ENCODE results near the gene ZNHIT2. TPM values are rescaled to one million over a fixed set of nuclear protein-coding genes. Genes with fewer than 3 reads are reported as not detected.

Gene ZNHIT2
- 10 to 100 TPM in 4 of 6 donors, 1 to 10 TPM in 2; 6.3 to 16.5 (median 14.1) TPM for polyA plus RNA-seq (ENCODE audit: low read depth in 6 of 6)

DNA sequence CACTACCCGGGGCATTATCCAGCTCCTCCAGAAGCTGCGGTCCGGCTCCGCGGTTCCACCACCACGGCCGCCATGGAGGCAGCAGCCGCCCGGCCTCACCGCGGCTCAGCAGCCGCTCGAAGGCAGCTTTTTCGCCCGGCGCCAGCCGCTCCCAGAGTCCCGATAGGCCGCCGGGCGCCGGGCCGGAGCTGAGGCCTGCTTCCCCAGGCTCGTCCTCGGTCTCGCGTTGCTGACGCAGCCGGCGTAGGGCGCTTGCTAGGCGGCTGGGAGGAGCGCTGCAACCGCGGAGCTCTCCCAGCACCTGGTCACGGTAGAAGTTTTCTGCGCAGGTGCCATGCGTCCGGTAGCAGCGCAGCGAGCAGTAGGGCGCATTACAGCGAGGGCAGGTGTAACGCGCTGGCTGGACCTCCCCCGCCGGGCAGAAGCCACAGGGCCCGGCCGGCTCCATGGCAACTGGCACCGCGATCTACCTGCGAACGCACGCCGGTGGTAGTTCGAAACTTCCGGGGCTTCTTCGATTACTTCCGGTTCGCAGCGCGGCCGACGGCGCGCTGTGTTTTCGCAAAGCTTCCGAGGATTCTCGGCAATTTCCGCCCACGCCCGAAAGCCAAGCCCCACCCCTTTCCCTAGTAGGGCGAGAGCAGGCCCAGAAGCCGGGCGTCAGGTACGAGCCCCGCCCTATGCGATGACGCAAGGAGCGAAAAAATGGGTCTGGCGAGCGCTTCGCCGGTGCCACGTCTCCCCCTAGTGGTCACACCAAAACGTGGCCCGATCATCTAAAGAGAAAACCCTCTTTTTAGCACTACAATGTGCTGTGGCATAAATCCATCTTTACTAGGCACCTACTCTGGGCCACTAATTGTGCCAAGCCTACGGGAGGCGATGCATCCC is at the start of gene ZNHIT2:
ZNHIT2 (minus strand) TSS at position 496 of the 891 bp plus-strand sequence; CDS start at position 448, 48 bp downstream.
- Mint-ChIP-seq H3K9me3 (no peaks in the 10 kb centered on the region), H3K27me3 (no peaks in the 10 kb centered on the region), H3K36me3 (peaks cover 11 to 19% of the 10 kb centered on the region in 2 donors), H3K4me3 (peak within 1 kb of the TSS; percentile 82 to 96 (median 91)), H3K4me1 (peaks cover 38 to 81% (median 57%) of the 10 kb centered on the region in 3 donors), H3K27ac (peak within 1 kb of the TSS; percentile 95 to 100 (median 97))
- peak; percentile 60 to 68 for ATAC-seq (ENCODE audit: low read depth in 2 of 2)
- peak; percentile 100 for DNase-seq

GRCh38 chr11:65166893-65167292 is 49.4 kb upstream of the ZNHIT2 start:
- DNase-seq = no peak
- H3K36me3 Mint-ChIP-seq = no peaks in the 10 kb centered on the region
- no peak for ATAC-seq (ENCODE audit: low read depth in 2 of 2)
- no peak overlapping the region for H3K4me3 Mint-ChIP-seq
- H3K9me3 Mint-ChIP-seq = no peaks in the 10 kb centered on the region
- no peaks in the 10 kb centered on the region for H3K27me3 Mint-ChIP-seq
- peaks cover 9 to 13% (median 13%) of the 10 kb centered on the region in 3 donors for H3K4me1 Mint-ChIP-seq
- peak overlapping the region in 1 of 6 donors; percentile 38 for H3K27ac Mint-ChIP-seq

GRCh38 chr11:65165410-65166317 is 48.2 kb upstream of the ZNHIT2 start:
- Mint-ChIP-seq H3K27ac (peak overlapping the region in 1 of 6 donors; percentile 62), H3K4me1 (peaks cover 9 to 13% (median 13%) of the 10 kb centered on the region in 3 donors)

GRCh38 chr11:65163684-65164083 is 46.2 kb upstream of the ZNHIT2 start:
- H3K4me3 Mint-ChIP-seq = no peak overlapping the region
- H3K27ac Mint-ChIP-seq = no peak overlapping the region
- no peak for DNase-seq
- H3K36me3 Mint-ChIP-seq = no peaks in the 10 kb centered on the region
- no peak for ATAC-seq (ENCODE audit: low read depth in 2 of 2)
- no peaks in the 10 kb centered on the region for H3K27me3 Mint-ChIP-seq
- no peaks in the 10 kb centered on the region for H3K9me3 Mint-ChIP-seq
- peaks cover 0 to 4% (median 4%) of the 10 kb centered on the region in 3 donors for H3K4me1 Mint-ChIP-seq

More at GRCh38 chr11:65165410-65166317, 48.2 kb upstream of the ZNHIT2 start:
- ATAC-seq (ENCODE audit: low read depth in 2 of 2) = no peak
- Mint-ChIP-seq H3K4me3 (no peak overlapping the region), H3K36me3 (no peaks in the 10 kb centered on the region), H3K9me3 (no peaks in the 10 kb centered on the region), H3K27me3 (no peaks in the 10 kb centered on the region)
- no peak for DNase-seq

- H3K36me3 Mint-ChIP-seq = no peaks in the 10 kb centered on the region
- no peaks in the 10 kb centered on the region for H3K4me1 Mint-ChIP-seq
- H3K27me3 Mint-ChIP-seq = no peaks in the 10 kb centered on the region
- H3K27ac Mint-ChIP-seq = peak overlapping the region in 1 of 6 donors; percentile 49
- no peak overlapping the region for H3K4me3 Mint-ChIP-seq
- no peaks in the 10 kb centered on the region for H3K9me3 Mint-ChIP-seq
- DNase-seq = no peak
- ATAC-seq (ENCODE audit: low read depth in 2 of 2) = no peak
Measured at GRCh38 chr11:65160643-65161042, 43.1 kb upstream of the ZNHIT2 start.

GRCh38 chr11:65159012-65159411 is 41.5 kb upstream of the ZNHIT2 start:
- Mint-ChIP-seq H3K36me3 (no peaks in the 10 kb centered on the region), H3K9me3 (no peaks in the 10 kb centered on the region), H3K4me3 (no peak overlapping the region), H3K27me3 (no peaks in the 10 kb centered on the region), H3K4me1 (no peaks in the 10 kb centered on the region), H3K27ac (no peak overlapping the region)
- DNase-seq (no peak), ATAC-seq (ENCODE audit: low read depth in 2 of 2) (no peak)

DNA sequence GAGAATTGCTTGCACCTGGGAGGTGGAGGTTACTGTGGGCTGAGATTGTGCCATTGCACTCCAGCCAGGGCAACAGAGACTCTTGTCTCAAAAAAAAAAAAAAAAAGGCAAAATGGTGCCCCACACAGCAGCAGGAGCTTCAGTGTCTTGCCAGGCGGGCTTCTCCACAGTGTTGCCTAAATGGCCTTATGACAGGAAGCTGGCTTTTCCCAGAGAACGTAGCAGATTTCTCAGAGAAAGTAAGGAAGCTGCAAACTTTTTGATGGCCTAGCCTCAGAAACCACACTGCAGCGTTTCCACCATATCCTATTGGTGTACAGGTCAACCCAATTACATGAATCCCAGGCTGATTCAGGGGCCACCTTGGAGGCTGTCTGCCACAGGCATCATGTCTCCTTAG is 39.8 kb upstream of the ZNHIT2 start:
- ATAC-seq (ENCODE audit: low read depth in 2 of 2) (no peak), DNase-seq (no peak)
- Mint-ChIP-seq H3K9me3 (no peaks in the 10 kb centered on the region), H3K27ac (peak overlapping the region in 1 of 6 donors; percentile 26), H3K4me1 (peaks cover 2 to 8% (median 7%) of the 10 kb centered on the region in 3 donors), H3K36me3 (no peaks in the 10 kb centered on the region), H3K4me3 (no peak overlapping the region), H3K27me3 (no peaks in the 10 kb centered on the region)

GRCh38 chr11:65156926-65157325 is 39.4 kb upstream of the ZNHIT2 start:
- Mint-ChIP-seq H3K27ac (peak overlapping the region in 1 of 6 donors; percentile 26), H3K27me3 (no peaks in the 10 kb centered on the region), H3K4me1 (peaks cover 7 to 12% (median 11%) of the 10 kb centered on the region in 3 donors), H3K36me3 (no peaks in the 10 kb centered on the region), H3K4me3 (no peak overlapping the region), H3K9me3 (no peaks in the 10 kb centered on the region)
- no peak for ATAC-seq (ENCODE audit: low read depth in 2 of 2)
- no peak for DNase-seq

DNA sequence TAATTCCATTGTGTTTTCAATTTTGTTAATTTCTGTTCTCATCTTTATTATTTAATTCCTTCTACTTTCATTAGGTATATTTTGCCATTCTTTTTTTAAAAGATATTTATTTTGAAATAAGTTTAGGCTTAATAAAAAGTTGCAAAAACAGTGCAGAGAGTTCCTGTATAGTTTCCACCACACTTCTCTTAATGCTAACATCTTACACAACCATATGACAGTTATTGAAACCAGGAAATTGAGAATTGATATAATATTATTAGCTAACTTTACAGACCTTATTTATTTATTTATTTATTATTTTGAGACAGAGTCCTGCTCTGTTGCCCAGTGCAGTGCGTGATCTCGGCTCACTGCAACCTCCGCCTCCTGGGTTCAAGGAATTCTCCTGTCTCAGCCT is 38.8 kb upstream of the ZNHIT2 start:
- peaks cover 13 to 18% (median 17%) of the 10 kb centered on the region in 3 donors for H3K4me1 Mint-ChIP-seq
- ATAC-seq (ENCODE audit: low read depth in 2 of 2) = no peak
- no peak for DNase-seq
- no peak overlapping the region for H3K4me3 Mint-ChIP-seq
- H3K9me3 Mint-ChIP-seq = no peaks in the 10 kb centered on the region
- no peaks in the 10 kb centered on the region for H3K36me3 Mint-ChIP-seq
- H3K27me3 Mint-ChIP-seq = no peaks in the 10 kb centered on the region
- no peak overlapping the region for H3K27ac Mint-ChIP-seq

DNA sequence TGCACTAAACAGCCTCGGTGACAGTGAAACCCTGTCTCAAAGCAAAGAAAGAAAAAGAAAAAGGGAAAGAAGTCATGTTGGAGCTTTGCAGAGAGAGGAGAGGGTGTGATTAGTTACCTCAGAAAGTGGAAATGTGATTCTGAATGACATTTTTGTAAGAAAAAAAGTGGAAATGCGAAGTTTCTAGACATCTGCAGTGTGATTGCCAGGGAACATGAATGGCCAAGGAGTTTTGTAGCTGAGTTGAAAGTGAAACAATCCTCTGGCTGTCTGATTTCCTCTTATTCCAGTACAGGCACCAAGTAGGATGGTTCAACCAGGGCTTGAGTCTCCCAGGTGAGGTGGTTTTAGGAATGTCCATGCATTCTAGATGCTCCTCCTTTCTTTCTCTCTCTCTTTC is 34.6 kb upstream of the ZNHIT2 start:
- Mint-ChIP-seq H3K27ac (peak overlapping the region in 4 of 6 donors; percentile 3 to 84 (median 28)), H3K4me3 (peak overlapping the region in 2 of 8 donors; percentile 5 to 11), H3K4me1 (peaks cover 23 to 31% (median 25%) of the 10 kb centered on the region in 3 donors), H3K9me3 (peaks cover 0 to 3% (median 0%) of the 10 kb centered on the region in 7 donors), H3K27me3 (no peaks in the 10 kb centered on the region), H3K36me3 (no peaks in the 10 kb centered on the region)
- DNase-seq (no peak), ATAC-seq (ENCODE audit: low read depth in 2 of 2) (peak in 1 of 2 donors; percentile 52)

DNA sequence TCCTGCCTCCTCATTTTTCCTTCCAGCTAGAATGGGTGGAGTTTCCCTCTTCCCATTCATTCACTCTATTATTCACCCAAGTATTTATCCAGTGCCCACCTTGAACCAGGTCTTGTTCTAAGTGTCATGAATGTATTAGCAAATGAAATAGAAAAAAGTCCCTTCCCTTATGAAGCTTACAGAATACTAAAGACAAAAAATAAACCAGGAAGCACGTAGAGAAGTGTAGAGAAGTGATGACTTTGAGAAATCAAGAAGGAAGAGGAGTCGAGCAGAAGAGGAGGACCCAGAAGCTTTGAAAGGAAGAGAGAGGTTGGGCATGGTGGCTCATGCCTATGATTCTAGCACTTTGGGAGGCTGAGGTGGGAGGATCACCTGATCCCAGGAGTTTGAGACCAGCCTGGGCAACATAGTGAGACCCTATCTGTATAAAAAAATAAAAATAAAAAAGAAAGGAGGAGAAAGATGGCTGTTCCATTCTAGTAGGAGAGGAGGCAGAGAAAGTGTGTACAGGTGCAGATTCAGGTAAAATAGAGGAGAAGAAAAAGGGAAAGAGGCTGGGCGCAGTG is 33.9 kb upstream of the ZNHIT2 start:
- no peaks in the 10 kb centered on the region for H3K36me3 Mint-ChIP-seq
- peaks cover 0 to 3% (median 0%) of the 10 kb centered on the region in 7 donors for H3K9me3 Mint-ChIP-seq
- peaks cover 29 to 33% (median 31%) of the 10 kb centered on the region in 3 donors for H3K4me1 Mint-ChIP-seq
- H3K27ac Mint-ChIP-seq = peak overlapping the region in 4 of 6 donors; percentile 2 to 66 (median 20)
- H3K27me3 Mint-ChIP-seq = no peaks in the 10 kb centered on the region
- no peak for DNase-seq
- H3K4me3 Mint-ChIP-seq = peak overlapping the region in 4 of 8 donors; percentile 5 to 36 (median 16)
- no peak for ATAC-seq (ENCODE audit: low read depth in 2 of 2)

DNA sequence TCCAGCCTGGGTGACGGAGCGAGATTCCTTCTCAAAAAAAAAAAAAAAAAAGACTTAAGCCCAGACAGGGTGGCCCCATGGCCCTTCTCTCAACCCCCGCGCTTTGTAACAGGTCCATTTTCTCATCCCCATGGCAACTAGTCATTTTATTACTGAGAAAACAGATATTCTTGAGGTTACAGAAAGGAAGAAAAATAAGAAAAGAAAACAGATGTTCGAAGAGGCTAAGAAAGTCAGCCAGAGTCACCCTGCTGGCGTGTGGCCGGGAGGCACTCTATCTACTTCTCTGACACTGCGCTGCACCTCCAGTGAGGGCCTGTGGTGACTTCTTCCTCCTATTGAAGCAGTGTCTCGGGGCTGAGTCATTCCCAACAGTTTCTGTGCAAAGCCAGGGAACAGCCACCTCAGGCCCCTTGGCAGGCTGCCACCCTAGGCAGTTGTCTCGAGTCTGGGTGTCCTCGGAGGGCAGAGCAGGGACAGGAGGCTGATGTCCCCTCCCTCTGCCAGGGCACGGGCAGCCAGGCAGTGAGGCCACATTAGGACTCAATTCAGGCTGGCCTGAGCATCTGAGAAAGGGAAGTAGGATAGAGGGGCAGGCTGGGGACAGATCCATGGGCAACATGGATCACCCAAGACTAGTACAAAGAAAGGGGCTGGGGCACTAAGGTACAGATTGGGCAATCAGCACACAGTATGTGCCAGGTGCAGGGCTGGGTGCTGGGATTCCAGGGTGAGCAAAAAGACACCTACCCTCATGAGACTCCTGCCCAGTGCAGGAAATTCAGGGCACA is 33.2 kb upstream of the ZNHIT2 start:
- Mint-ChIP-seq H3K27ac (peak overlapping the region in 2 of 6 donors; percentile 3 to 87), H3K4me3 (peak overlapping the region in 2 of 8 donors; percentile 25 to 71)

More for the DNA sequence above, 33.2 kb upstream of the ZNHIT2 start:
- Mint-ChIP-seq H3K9me3 (peaks cover 0 to 3% (median 0%) of the 10 kb centered on the region in 7 donors), H3K4me1 (peaks cover 32 to 41% (median 38%) of the 10 kb centered on the region in 3 donors), H3K36me3 (no peaks in the 10 kb centered on the region), H3K27me3 (no peaks in the 10 kb centered on the region)
- ATAC-seq (ENCODE audit: low read depth in 2 of 2) = peak; percentile 48 to 56
- DNase-seq = no peak

All from naive B cell (primary cell).